Measurements from ENCODE around the gene ZNF283.
A peak's percentile ranks its signal among the peaks of the same experiment; 100 is the strongest.

ZNF283 gene

DNA sequence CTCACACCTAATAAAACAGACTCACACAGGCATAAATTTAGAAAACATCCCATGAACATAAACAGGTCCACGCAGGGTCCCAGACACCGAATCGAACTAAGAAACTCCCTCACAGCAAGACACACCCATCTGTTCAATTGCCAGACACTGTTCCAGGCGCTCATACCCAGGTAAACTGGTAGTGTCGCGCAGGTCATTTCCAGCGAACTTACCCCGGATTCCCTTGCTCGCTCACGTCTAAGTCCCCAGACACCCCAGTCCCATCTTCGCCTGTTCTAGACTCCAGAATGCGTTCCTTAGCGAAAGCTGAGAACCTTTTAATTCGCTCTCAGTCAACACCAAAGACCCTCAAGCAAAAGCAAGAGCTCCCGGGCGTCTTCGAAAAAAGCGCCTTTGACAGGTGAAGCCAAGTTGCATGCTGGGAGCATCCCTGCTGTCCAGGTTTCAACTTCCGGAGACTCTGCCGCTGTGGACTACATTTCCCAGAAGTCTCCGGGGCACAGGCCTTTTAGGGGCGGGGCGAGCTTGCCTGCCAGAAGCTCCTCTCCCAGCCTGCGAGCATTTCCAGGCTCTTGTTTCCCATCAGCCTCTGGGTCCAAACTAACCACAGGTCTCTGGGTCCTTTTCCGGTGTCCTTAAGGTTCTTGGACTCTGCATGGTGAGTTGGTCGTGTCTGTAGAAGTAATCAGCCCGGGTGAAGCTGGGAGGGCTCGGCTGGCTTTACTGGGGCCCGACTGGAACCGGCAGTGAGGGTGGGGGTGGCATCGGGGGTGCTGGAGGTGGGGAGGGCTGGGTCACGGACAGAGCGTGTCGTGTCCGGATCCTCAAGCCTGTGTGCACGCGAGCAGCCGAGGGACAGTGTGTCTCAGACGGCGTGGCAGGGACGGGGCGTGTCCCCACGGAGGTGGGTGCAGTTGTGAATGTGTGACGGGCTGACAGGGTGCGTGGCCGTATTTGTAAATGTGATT lies at the start of gene ZNF283:
ZNF283 (plus strand) TSS at position 535 of the 968 bp plus-strand sequence. CDS start 6,184 bp downstream, outside the sequence.
- DNase-seq, result peak; percentile 52

GRCh38 chr19:43778651-43779050 lies 48.5 kb upstream of the ZNF283 start:
- no peak for DNase-seq

- no peak for DNase-seq
Observed at GRCh38 chr19:43779147-43779819, 47.8 kb upstream of the ZNF283 start.

DNA sequence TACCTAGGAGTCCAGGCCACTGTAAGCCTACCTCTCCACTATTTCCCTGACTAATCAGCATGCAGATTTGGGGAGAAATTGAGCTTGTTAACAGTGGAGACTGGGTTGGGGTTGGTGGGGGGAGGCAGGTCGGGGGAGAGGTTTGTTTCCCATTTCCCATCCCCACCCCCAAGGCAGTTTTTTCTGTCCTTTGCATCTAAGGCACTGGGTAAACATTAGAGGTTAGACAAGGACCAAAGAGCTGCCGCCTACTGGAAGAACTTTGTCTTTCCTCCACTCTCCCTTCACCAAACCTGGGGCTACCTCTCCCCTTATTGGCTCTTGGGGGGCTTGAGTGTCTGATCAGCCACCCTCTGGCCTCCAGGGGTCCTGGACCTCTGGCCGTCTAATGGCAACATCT lies 47.3 kb upstream of the ZNF283 start:
- no peak for DNase-seq

GRCh38 chr19:43780706-43781525 lies 46.2 kb upstream of the ZNF283 start, which contains the start of gene KCNN4:
KCNN4 (minus strand) TSS chr19:43780973; CDS start chr19:43780861, 112 bp downstream.
- no peak for DNase-seq

- DNase-seq, result no peak
Observed at GRCh38 chr19:43781630-43782310, 45.4 kb upstream of the ZNF283 start.

GRCh38 chr19:43782311-43782660 lies 44.8 kb upstream of the ZNF283 start:
- DNase-seq, result no peak

DNA sequence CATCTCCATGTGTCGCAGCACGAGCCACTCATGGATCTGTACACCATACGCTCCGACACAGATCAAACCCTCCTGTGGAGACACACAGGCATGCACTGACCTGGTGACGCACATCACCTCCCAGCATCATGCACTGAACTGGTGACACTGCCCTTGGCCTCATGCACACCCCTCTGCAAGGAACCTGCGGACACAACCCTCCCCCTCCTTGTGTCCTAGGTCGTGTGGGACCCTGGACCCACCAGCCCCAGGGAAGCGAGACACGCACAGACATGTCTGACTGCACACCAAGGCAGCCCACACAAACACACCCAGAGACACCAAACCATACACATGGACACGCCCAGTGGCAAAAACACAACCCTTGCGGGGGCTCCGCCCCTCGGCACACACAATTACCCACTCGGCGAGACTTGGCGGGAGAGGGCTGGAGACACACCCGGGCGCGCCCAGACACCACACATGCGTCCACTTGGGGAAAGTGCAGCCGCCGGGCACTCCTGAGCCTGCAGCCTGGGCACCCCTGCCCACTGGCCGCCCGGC lies 44.4 kb upstream of the ZNF283 start:
- no peak for DNase-seq

DNA sequence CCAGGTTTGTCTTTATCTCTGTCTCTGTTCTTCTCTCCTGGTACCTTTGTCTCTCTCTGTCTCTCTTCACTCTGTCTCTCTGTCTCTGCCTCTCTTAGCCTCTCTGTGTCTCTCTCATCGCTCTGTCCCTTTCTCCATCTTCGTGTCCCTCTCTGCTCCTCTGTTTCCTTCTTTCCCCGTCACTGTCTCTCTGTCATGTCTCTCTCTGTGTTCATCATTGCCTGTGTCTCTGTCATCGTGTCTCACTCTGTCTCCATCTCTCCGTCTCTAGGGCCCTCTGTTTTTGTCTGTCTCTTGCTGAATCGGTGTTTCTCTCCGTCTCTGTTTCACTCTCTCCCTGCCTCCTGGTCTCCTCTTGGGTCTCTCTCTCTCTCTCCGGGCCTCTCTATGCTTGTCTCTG lies 43.5 kb upstream of the ZNF283 start:
- no peak for DNase-seq

GRCh38 chr19:43784241-43784980 lies 42.7 kb upstream of the ZNF283 start:
- no peak for DNase-seq

GRCh38 chr19:43784981-43785808 lies 41.9 kb upstream of the ZNF283 start:
- no peak for DNase-seq

GRCh38 chr19:43786665-43787064 lies 40.5 kb upstream of the ZNF283 start:
- DNase-seq, result no peak

GRCh38 chr19:43789029-43789428 lies 38.1 kb upstream of the ZNF283 start:
- no peak for DNase-seq

- no peak for DNase-seq
Observed at GRCh38 chr19:43790587-43790986, 36.5 kb upstream of the ZNF283 start.

DNA sequence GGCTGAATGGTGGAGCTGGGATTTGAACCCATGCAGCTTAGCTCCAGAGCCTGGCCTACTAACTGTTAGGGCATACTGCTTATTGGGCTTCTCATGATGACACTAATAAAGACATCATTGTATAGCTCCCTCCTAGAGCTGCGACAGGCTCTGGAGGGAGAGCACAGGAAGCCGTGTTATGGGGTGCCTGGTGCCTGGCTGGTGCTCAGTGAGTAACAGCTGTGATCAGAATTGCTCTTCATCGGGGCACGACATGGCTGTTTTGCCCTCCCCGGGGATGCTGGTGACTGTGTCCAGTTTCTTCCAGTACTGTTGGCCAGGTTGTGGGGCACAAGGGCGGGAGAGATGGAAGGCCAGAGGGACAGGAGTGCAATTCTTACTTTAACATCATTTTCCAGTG lies 30.0 kb upstream of the ZNF283 start:
- DNase-seq, result no peak

- no peak for DNase-seq
Observed at GRCh38 chr19:43797556-43797955, 29.6 kb upstream of the ZNF283 start.

GRCh38 chr19:43798026-43798545 lies 29.0 kb upstream of the ZNF283 start:
- no peak for DNase-seq

DNA sequence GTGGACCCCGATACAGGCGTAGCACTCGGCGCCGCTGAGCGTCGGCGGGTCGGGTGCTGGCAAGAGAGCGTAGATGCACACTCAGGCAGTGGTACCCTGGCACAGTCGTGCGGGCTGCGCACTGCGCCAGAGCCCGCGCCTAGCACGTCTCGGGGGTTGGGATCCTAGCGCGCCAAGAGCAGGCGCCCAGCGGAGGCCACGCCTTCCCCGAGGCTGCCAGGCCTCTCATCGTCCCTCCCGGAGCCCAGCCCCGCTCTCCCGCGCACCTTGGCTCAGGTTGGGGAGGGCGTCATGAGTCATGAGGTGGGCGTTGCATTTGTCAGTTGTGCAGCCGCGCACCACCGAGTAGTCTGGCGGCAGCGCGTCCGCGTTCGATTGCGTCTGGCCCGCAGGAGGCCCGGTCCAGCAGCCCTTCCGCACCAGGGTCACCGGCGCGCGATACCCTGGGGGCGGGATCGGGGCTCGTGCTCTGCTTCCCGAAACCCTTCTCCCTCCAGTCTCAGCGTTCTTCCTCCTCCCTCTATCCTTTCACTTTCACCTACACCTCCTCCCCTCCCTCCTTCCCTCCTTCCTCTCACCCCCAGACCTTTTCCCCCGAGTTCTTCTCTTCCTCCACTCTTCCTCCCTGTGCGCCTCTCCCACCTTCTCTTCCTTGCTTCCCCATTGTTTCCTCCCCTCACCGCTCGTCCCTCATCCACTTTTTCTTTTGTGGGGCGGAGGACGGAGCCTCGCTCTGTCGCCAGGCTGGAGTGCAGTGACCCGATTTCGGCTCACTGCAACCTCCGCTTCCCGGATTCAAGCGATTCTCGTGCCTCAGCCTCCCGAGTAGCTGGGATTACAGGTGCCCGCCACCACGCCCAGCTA lies 28.3 kb upstream of the ZNF283 start:
- no peak for DNase-seq

GRCh38 chr19:43799502-43800142 lies 27.5 kb upstream of the ZNF283 start:
- no peak for DNase-seq

Data from NCI-H524 treated with DMSO at 0.1 percent for 48 hours (cell line).